ENCODE measurements around the gene C3. TPM values are rescaled to one million over a fixed set of nuclear protein-coding genes. Genes with fewer than 3 reads are reported as not detected.

Gene C3
- total RNA-seq, 1 donor from 2014 or later, result 1.5 TPM

DNA sequence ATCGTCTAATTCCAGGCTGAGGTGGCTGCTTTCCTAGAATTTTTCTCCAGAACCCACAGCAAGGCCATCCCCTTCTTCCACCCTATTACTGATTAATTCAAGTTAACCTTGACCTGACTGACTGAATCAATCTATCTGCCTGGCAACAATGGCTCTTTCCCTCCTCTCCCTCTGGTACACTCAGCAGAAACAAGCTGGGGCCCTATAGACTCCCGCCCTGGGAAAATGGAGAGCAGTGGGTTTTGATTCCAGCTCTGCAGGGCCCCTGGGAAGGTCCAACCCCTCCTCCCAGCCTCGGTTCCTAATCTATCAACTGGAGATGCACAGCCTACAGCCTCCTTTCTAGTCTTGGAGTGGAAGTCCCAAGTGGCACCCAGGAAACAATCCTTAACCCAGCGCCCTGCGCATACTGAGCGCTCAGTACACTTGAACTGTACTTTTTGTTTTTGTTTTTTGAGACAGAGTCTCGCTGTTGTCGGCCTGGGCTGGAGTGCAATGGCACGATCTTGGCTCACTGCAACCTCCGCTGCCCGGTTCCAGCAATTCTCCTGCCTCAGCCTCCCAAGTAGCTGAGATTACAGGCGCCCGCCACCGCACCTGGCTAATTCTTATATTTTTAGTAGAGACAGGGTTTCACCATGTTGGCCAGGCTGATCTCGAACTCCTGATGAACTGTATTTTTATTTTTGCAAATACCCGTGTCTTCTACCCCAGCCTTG lies 5.2 kb upstream of the C3 start:
- H3K9me3 ChIP-seq (ENCODE audit: low read depth), result no peaks in the 10 kb centered on the region
- TF ChIP-seq EZH2 (IDR thresholded peaks at IDR 0.05) (no peak), EZH2phosphoT487 (IDR thresholded peaks at IDR 0.05) (no peak)
- TF ChIP-seq, protein P1, sequence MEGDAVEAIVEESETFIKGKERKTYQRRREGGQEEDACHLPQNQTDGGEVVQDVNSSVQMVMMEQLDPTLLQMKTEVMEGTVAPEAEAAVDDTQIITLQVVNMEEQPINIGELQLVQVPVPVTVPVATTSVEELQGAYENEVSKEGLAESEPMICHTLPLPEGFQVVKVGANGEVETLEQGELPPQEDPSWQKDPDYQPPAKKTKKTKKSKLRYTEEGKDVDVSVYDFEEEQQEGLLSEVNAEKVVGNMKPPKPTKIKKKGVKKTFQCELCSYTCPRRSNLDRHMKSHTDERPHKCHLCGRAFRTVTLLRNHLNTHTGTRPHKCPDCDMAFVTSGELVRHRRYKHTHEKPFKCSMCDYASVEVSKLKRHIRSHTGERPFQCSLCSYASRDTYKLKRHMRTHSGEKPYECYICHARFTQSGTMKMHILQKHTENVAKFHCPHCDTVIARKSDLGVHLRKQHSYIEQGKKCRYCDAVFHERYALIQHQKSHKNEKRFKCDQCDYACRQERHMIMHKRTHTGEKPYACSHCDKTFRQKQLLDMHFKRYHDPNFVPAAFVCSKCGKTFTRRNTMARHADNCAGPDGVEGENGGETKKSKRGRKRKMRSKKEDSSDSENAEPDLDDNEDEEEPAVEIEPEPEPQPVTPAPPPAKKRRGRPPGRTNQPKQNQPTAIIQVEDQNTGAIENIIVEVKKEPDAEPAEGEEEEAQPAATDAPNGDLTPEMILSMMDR (IDR thresholded peaks at IDR 0.05), result no peak
- no peak overlapping the region for H3K4me2 ChIP-seq
- Mint-ChIP-seq H3K4me1 (peaks cover 7% of the 10 kb centered on the region), H3K9me3 (no peaks in the 10 kb centered on the region), H3K27ac (peak overlapping the region; percentile 69), H3K36me3 (no peaks in the 10 kb centered on the region), H3K4me3 (no peak overlapping the region), H3K27me3 (ENCODE audit: insufficient read depth, low read depth) (peaks cover 9% of the 10 kb centered on the region)
- no peak overlapping the region for H2AFZ ChIP-seq (replicated peaks)
- no peak overlapping the region for H3K9ac ChIP-seq
- no peaks in the 10 kb centered on the region for H4K20me1 ChIP-seq (ENCODE audit: low read depth)
- H3K36me3 ChIP-seq, result no peaks in the 10 kb centered on the region
- H3F3A ChIP-seq (ENCODE audit: low read depth), result no peaks in the 10 kb centered on the region
- H3K27ac ChIP-seq, result no peak overlapping the region
- no peaks in the 10 kb centered on the region for H3K79me2 ChIP-seq (ENCODE audit: low read depth)
- no peaks in the 10 kb centered on the region for H3K27me3 ChIP-seq
- H3K4me1 ChIP-seq, result no peaks in the 10 kb centered on the region
- H3K4me3 ChIP-seq, result no peak overlapping the region
- no peak for DNase-seq (ENCODE audit: low spot score)

DNA sequence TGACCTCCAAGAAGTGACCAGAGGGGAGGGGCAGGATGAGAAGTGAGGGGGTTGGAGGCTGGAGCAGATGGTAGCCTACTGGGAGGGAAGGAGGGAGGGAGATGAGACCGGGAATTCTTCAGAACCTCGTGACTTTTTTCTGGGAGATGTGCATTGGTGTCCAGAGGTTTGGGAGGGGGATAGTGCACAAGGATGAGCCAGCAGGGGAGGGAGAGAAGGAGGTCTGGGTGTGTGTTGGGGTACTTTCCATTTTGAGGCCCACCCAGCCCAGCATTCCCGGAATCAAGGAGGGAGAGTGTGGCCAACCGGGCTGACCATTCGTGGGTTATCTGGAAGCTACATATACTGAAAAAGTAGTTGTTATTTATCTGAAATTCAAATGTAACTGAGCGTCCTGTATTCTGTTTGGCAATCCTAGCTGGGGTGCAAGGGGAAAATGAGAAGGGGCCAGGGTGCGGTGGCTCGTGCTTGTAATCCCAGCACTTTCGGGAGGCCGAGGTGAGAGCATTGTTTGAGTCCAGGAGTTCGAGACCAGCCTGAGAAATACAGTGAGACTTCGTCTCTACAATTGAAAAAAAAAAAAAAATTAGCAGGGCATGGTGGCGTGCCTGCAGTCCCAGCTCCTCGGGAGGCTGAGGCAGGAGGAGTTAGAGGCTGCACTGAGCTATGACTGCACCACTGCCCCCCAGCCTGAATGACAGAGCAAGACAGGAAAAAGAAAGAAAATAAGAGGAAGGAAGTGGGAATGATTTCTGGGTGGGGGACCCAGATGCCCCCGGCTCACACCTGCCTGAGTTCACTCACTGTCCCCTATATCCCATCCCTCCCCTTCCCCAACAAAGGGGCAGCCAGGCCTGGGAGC lies 4.4 kb upstream of the C3 start:
- Histone ChIP-seq H3K27me3 (no peaks in the 10 kb centered on the region), H2AFZ (replicated peaks) (no peak overlapping the region), H3K9me3 (ENCODE audit: low read depth) (no peaks in the 10 kb centered on the region), H4K20me1 (ENCODE audit: low read depth) (no peaks in the 10 kb centered on the region), H3F3A (ENCODE audit: low read depth) (no peaks in the 10 kb centered on the region), H3K79me2 (ENCODE audit: low read depth) (no peaks in the 10 kb centered on the region), H3K27ac (no peak overlapping the region), H3K4me1 (no peaks in the 10 kb centered on the region), H3K4me2 (no peak overlapping the region), H3K4me3 (no peak overlapping the region), H3K9ac (no peak overlapping the region), H3K36me3 (no peaks in the 10 kb centered on the region)
- no peak overlapping the region for H3K4me3 Mint-ChIP-seq
- peaks cover 7% of the 10 kb centered on the region for H3K4me1 Mint-ChIP-seq
- H3K27me3 Mint-ChIP-seq (ENCODE audit: insufficient read depth, low read depth), result peaks cover 9% of the 10 kb centered on the region
- no peaks in the 10 kb centered on the region for H3K36me3 Mint-ChIP-seq
- peak overlapping the region; percentile 42 for H3K27ac Mint-ChIP-seq
- no peak for DNase-seq (ENCODE audit: low spot score)
- H3K9me3 Mint-ChIP-seq, result no peaks in the 10 kb centered on the region
- TF ChIP-seq, protein P1 (IDR thresholded peaks at IDR 0.05), result no peak
- TF ChIP-seq EZH2phosphoT487 (IDR thresholded peaks at IDR 0.05), result no peak
- TF ChIP-seq EZH2 (IDR thresholded peaks at IDR 0.05), result no peak

DNA sequence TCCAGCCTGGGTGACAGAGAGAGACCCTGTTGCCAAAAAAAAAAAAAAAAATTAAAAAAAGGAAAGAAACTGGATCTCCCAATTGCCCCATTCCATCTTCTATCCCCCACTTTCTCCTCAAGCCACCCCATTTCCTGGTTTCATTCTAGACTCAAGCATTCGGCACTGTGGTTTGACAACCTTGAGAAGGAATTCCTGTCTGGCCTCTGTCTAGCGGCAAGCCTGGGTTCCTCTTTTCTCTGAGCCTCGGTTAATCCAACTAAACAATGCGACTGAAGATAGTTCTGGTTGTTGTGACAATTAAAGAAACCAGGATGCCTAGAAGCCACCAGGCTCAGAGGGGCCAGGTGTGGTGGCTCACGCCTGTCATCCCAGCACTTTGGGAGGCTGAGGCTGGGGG lies 3.3 kb upstream of the C3 start:
- no peaks in the 10 kb centered on the region for H3K9me3 Mint-ChIP-seq
- no peaks in the 10 kb centered on the region for H3F3A ChIP-seq (ENCODE audit: low read depth)
- no peak overlapping the region for H3K27ac ChIP-seq
- no peaks in the 10 kb centered on the region for H3K79me2 ChIP-seq (ENCODE audit: low read depth)
- H3K4me1 ChIP-seq, result no peaks in the 10 kb centered on the region
- no peak overlapping the region for H3K4me2 ChIP-seq
- no peak for DNase-seq (ENCODE audit: low spot score)
- H3K36me3 ChIP-seq, result no peaks in the 10 kb centered on the region
- no peaks in the 10 kb centered on the region for H3K36me3 Mint-ChIP-seq
- H3K9ac ChIP-seq, result no peak overlapping the region
- H3K9me3 ChIP-seq (ENCODE audit: low read depth), result no peaks in the 10 kb centered on the region
- peaks cover 8% of the 10 kb centered on the region for H3K27me3 Mint-ChIP-seq (ENCODE audit: insufficient read depth, low read depth)
- H3K27ac Mint-ChIP-seq, result no peak overlapping the region
- peaks cover 7% of the 10 kb centered on the region for H3K4me1 Mint-ChIP-seq
- H3K4me3 Mint-ChIP-seq, result no peak overlapping the region
- H3K4me3 ChIP-seq, result no peak overlapping the region
- H3K27me3 ChIP-seq, result no peaks in the 10 kb centered on the region
- H2AFZ ChIP-seq (replicated peaks), result no peak overlapping the region
- H4K20me1 ChIP-seq (ENCODE audit: low read depth), result no peaks in the 10 kb centered on the region
- TF ChIP-seq EZH2phosphoT487 (IDR thresholded peaks at IDR 0.05), result no peak
- no peak for TF ChIP-seq EZH2 (IDR thresholded peaks at IDR 0.05)
- TF ChIP-seq, protein P1 (IDR thresholded peaks at IDR 0.05), result no peak
